GM12891 (cell line): ENCODE data around the gene ABLIM2.
A peak's percentile ranks its signal among the peaks of the same experiment; 100 is the strongest.

Experiments
- DNase-seq: peaks from one replicate; pipeline ENCODE4 v3.0.0; 2011; ENCODE audit warnings: low spot score; ENCODE audit not compliant: insufficient read length
- FAIRE-seq: peaks from 2 replicates; lab custom pipeline; 2011; peaks lifted over from hg19 to GRCh38; lab: Jason Lieb, UNC
- PAX5 ChIP-seq: IDR thresholded peaks from 2 replicates; pipeline ENCODE4 v1.6.1; 2011; ENCODE audit warnings: low read length, moderate library complexity, mild to moderate bottlenecking; ENCODE audit not compliant: insufficient read depth, severe bottlenecking
- POLR2A ChIP-seq: IDR thresholded peaks from 2 replicates; pipeline ENCODE4 v1.6.1; 2011; ENCODE audit warnings: low read depth, low read length, control low read depth
- POLR2AphosphoS5 ChIP-seq: IDR thresholded peaks from 2 replicates; pipeline ENCODE4 v1.6.1; 2011; ENCODE audit warnings: low read depth, low read length, control low read depth
- POU2F2 ChIP-seq: IDR thresholded peaks from 2 replicates; pipeline ENCODE4 v1.6.1; 2011; ENCODE audit warnings: low read depth, mild to moderate bottlenecking, control low read depth, low read length, moderate library complexity
- SPI1 ChIP-seq: IDR thresholded peaks from 2 replicates; pipeline ENCODE4 v1.6.1; 2011; ENCODE audit warnings: low read depth, low read length, control low read depth
- TAF1 ChIP-seq: IDR thresholded peaks from 2 replicates; pipeline ENCODE4 v1.6.1; 2011; ENCODE audit warnings: low read depth, low read length, control low read depth

The ABLIM2 gene

GRCh38 chr4:7964890-7965662 lies 193.5 kb downstream of the ABLIM2 start:
- no peak for TF ChIP-seq POLR2AphosphoS5
- TF ChIP-seq POLR2A, result no peak
- no peak for TF ChIP-seq TAF1
- TF ChIP-seq SPI1, result no peak
- TF ChIP-seq PAX5, result no peak
- no peak for TF ChIP-seq POU2F2
- DNase-seq (no peak), FAIRE-seq (peak; percentile 23)

DNA sequence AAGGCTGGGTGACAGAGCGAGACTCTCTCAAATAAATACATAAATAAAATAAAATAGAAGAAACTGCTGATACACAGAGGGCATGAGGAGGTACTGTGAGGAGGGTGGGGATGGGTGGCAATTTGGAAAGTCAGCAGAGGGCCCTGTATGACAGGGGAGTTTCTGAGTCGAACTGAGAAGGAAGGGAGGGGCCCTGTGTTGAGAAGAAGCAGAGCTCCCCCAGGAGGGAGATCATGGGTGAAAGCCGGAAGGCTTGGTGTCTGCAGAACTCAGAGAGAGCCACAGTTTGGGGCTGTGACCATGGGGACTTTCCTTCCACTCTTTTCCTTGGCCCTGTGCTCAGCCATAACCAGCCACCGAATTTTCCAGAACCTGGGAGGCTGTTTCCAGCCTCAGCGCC lies 194.2 kb downstream of the ABLIM2 start:
- DNase-seq, result no peak
- FAIRE-seq, result no peak
- TF ChIP-seq PAX5, result no peak
- TF ChIP-seq POLR2A, result no peak
- TF ChIP-seq POU2F2, result no peak
- TF ChIP-seq TAF1, result no peak
- TF ChIP-seq SPI1, result no peak
- no peak for TF ChIP-seq POLR2AphosphoS5

DNA sequence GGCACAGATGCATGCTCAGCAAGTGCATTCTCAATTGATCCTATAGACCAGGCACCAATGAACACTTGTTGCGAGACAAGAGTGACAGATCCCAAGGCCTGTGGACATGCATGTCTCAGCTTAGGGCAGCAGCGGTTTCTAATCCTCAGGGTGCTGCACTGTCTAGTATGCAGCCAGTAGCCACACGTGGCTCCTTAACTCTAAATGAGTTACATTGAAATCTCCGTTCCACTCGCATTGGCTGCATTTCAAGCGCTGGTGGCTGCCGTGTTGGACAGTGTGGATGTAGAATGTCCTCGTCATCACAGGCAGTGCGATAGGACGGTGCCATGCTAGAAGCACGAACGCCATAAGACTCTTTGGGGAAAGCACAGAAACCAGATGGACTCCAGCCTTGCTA lies 194.9 kb downstream of the ABLIM2 start:
- FAIRE-seq (no peak), DNase-seq (no peak)
- TF ChIP-seq POLR2A (no peak), POLR2AphosphoS5 (no peak), TAF1 (no peak), SPI1 (no peak), PAX5 (no peak), POU2F2 (no peak)

DNA sequence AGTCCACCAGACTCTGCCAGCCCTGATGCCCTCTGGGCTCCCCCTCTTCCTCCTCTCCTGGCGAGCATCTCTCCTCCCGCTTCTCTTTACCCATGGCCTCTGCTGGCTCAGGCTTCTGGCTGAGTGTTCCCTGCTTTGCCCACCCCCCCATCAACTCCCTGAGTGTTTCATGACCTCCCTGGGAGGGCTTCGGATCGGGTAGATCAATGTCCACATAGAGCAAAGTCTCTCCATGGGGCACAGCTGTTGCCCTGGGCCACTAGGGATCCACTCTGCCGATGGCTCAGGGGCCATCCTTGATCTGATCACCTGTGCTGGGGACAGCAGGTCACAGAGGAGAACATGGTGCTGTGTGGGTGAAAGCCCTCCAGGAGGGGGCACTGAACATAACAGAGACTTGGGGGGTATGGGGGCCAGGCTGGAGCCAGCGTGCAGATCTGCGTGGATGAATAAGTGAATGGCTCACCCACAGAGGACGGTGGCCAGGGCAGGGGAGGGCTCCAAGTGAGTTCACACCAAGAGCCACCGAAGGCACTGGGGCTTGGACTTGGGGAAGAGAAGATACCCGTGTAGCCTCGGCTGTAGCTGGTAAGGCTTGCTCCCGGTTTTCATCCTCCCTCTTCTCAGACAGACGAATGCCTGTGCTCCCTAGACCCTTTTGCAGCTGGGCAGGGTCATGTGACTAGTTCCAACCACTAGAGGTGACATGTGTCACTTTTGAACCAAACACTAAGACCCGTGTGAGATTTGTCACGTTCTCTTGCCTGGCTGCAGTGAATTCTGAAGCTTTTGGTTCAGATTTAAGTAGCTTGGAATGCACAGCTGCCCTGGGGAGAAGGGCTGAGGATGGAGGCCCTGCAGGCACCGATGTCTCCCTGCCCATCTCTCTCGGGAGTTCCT lies 195.8 kb downstream of the ABLIM2 start:
- FAIRE-seq (peak; percentile 31), DNase-seq (no peak)
- TF ChIP-seq POLR2A (no peak), POLR2AphosphoS5 (no peak), POU2F2 (no peak), PAX5 (no peak), TAF1 (no peak), SPI1 (no peak)

- DNase-seq (no peak), FAIRE-seq (peak; percentile 92)
- TF ChIP-seq TAF1 (no peak), POU2F2 (peak; percentile 87), POLR2AphosphoS5 (no peak)
These were observed 197.6 kb downstream of the ABLIM2 start for GRCh38 chr4:7960790-7961655.

- TF ChIP-seq POLR2AphosphoS5 (no peak), TAF1 (no peak), POLR2A (no peak)
- no peak for DNase-seq
- peak; percentile 77 for FAIRE-seq
These were observed 198.4 kb downstream of the ABLIM2 start for GRCh38 chr4:7960017-7960789.

DNA sequence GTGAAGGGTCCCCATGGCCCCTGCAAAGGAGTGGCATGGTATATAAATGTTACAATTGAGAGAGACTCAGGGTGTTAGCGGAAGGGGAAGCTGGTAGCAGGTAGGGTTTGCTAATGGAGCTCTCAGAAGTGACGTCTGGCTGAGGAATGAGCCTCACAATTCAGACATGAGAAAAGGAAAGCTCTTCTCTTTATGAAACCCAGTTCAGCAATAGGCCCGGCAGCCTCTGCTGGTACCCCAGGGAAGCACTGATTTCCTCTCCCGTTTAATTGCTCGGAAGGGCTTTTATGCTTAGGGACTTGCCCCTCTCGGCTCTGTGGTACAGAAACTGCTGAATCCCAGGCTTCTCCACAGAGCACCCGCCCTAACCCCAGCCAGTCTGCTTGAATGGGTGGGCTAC lies 199.5 kb downstream of the ABLIM2 start:
- DNase-seq, result no peak
- no peak for FAIRE-seq
- TF ChIP-seq POLR2AphosphoS5, result no peak
- TF ChIP-seq POLR2A, result no peak
- no peak for TF ChIP-seq POU2F2
- TF ChIP-seq TAF1, result no peak
- no peak for TF ChIP-seq PAX5
- TF ChIP-seq SPI1, result no peak

- no peak for FAIRE-seq
- DNase-seq, result no peak
- TF ChIP-seq POLR2A, result no peak
These were observed 201.5 kb downstream of the ABLIM2 start for GRCh38 chr4:7956934-7957656.
